Osteoblast (primary cell): ENCODE results near the gene F8A1. TPM values are rescaled to one million over a fixed set of nuclear protein-coding genes. Genes with fewer than 3 reads are reported as not detected.
"Not testable (repeated sequence)": the region's sequence is repeated elsewhere in the genome, so short reads cannot be mapped to it uniquely, and the experiment has no call there.

Source experiments
- DNase-seq: peaks from one replicate; pipeline ENCODE4 v3.0.0; 2011; ENCODE audit warnings: low spot score, mixed read lengths; ENCODE audit not compliant: insufficient read length; ENCODE audit errors: missing footprints
- H2AFZ ChIP-seq: 2 replicates; pipeline ENCODE4 v1.6.0; 2011; ENCODE audit warnings: mild to moderate bottlenecking, low read length
- H3K27ac ChIP-seq: 2 replicates; pipeline ENCODE4 v1.5.1; 2011; ENCODE audit warnings: mild to moderate bottlenecking, low read depth, low read length, moderate library complexity
- H3K27me3 ChIP-seq: 2 replicates; pipeline ENCODE4 v1.6.0; 2012; ENCODE audit warnings: mild to moderate bottlenecking, control low read depth, inconsistent platforms, low read length, moderate library complexity; ENCODE audit not compliant: insufficient read depth
- H3K36me3 ChIP-seq: 2 replicates; pipeline ENCODE4 v1.5.1; 2011; ENCODE audit warnings: mild to moderate bottlenecking, low read length, control low read depth, moderate library complexity; ENCODE audit not compliant: insufficient read depth
- H3K4me1 ChIP-seq: 2 replicates; pipeline ENCODE4 v1.5.1; 2011; ENCODE audit warnings: mild to moderate bottlenecking, low read length, control low read depth, moderate library complexity; ENCODE audit not compliant: insufficient read depth
- H3K4me2 ChIP-seq: 2 replicates; pipeline ENCODE4 v1.6.0; 2011; ENCODE audit warnings: mild to moderate bottlenecking, low read length; ENCODE audit not compliant: insufficient read depth
- H3K4me3 ChIP-seq: fragments of 200-600 bp; sonication (generic); 3 replicates; pipeline ENCODE4 v1.5.1; 2012; ENCODE audit warnings: mild to moderate bottlenecking, low read length, inconsistent platforms; ENCODE audit not compliant: insufficient read depth
- H3K79me2 ChIP-seq: 2 replicates; pipeline ENCODE4 v1.6.0; 2012; ENCODE audit warnings: mild to moderate bottlenecking, low read length, control low read depth, inconsistent platforms; ENCODE audit not compliant: insufficient read depth
- H3K9me3 ChIP-seq: 2 replicates; pipeline ENCODE4 v1.5.1; 2011; ENCODE audit warnings: low read depth, low read length, control low read depth
- H4K20me1 ChIP-seq: 2 replicates; pipeline ENCODE4 v1.6.0; 2012; ENCODE audit warnings: mild to moderate bottlenecking, low read length, control low read depth; ENCODE audit not compliant: insufficient read depth
- small RNA-seq: library from RNA; depleted of rRNA; stranded (forward); fragments of <200 nt; gene quantifications from one replicate; pipeline ENCODE3, GENCODE V24; 2012
- total RNA-seq: library from RNA; depleted of rRNA; stranded (reverse); fragments of >200 nt; gene quantifications from 2 replicates; pipeline ENCODE4 v1.2.3, GENCODE V29; 2012
- TF ChIP-seq, protein P1 (sequence below): IDR thresholded peaks from 2 replicates; pipeline ENCODE4 v1.5.1; 2011; ENCODE audit warnings: mild to moderate bottlenecking, low read depth, low read length, moderate library complexity; ENCODE audit errors: extremely low read depth

The F8A1 gene
- total RNA-seq, 1 donor = 6.5 TPM

DNA sequence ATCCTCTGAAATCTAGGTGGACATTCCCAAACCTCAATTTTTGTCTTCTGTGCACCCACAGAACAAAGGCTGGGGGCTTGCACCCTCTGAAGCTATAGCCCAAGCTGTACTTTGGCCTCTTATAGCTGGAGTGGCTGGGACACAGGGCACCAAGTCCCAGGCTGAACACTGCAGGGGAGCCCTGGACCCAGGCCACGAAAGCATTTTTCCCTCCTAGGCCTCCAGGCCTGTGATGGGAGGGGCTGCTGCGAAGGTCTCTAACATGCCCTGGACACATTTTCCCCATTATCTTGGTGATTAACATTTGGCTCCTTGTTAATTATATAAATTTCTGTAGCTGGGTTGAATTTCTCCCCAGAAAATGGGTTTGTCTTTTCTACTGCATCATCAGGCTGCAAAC is 27.9 kb downstream of the F8A1 start:
- DNase-seq = no peak
- no peaks in the 10 kb centered on the region for H4K20me1 ChIP-seq
- H3K36me3 ChIP-seq = no peaks in the 10 kb centered on the region
- H3K27me3 ChIP-seq = no peaks in the 10 kb centered on the region
- no peak overlapping the region for H3K27ac ChIP-seq
- TF ChIP-seq, protein P1, sequence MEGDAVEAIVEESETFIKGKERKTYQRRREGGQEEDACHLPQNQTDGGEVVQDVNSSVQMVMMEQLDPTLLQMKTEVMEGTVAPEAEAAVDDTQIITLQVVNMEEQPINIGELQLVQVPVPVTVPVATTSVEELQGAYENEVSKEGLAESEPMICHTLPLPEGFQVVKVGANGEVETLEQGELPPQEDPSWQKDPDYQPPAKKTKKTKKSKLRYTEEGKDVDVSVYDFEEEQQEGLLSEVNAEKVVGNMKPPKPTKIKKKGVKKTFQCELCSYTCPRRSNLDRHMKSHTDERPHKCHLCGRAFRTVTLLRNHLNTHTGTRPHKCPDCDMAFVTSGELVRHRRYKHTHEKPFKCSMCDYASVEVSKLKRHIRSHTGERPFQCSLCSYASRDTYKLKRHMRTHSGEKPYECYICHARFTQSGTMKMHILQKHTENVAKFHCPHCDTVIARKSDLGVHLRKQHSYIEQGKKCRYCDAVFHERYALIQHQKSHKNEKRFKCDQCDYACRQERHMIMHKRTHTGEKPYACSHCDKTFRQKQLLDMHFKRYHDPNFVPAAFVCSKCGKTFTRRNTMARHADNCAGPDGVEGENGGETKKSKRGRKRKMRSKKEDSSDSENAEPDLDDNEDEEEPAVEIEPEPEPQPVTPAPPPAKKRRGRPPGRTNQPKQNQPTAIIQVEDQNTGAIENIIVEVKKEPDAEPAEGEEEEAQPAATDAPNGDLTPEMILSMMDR = no peak
- no peak overlapping the region for H3K4me3 ChIP-seq
- H3K79me2 ChIP-seq = no peaks in the 10 kb centered on the region
- H2AFZ ChIP-seq = no peak overlapping the region
- no peak overlapping the region for H3K4me2 ChIP-seq
- no peaks in the 10 kb centered on the region for H3K4me1 ChIP-seq
- no peaks in the 10 kb centered on the region for H3K9me3 ChIP-seq

DNA sequence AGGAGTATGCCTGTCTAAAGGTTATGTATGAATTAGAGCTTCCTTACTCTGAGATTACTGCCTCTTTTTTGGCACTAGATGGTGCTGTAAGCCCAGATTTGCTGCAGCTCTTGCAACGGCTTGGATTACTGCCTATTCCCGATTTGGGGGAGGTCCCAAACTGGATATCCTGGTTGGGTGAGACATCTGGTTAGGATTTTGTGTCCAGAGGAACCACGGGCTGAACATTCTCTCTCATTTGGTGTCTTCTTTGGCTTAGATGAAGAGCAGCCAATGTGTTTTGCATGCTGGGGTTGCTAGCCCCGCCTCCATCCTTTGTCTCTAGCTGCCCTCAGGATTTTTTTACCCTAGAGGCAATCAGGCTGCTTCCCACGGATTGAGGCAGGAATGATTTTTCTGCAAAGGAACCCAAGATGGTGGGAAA is 31.9 kb downstream of the F8A1 start:
- Histone ChIP-seq H3K27me3 (no peaks in the 10 kb centered on the region), H3K4me2 (peak overlapping the region; percentile 32), H3K36me3 (no peaks in the 10 kb centered on the region), H3K79me2 (no peaks in the 10 kb centered on the region), H3K4me3 (peak overlapping the region; percentile 11), H2AFZ (peak overlapping the region; percentile 23), H3K4me1 (no peaks in the 10 kb centered on the region), H4K20me1 (no peaks in the 10 kb centered on the region), H3K9me3 (no peaks in the 10 kb centered on the region), H3K27ac (no peak overlapping the region)
- TF ChIP-seq, protein P1 = peak; percentile 69
- peak; percentile 75 for DNase-seq

DNA sequence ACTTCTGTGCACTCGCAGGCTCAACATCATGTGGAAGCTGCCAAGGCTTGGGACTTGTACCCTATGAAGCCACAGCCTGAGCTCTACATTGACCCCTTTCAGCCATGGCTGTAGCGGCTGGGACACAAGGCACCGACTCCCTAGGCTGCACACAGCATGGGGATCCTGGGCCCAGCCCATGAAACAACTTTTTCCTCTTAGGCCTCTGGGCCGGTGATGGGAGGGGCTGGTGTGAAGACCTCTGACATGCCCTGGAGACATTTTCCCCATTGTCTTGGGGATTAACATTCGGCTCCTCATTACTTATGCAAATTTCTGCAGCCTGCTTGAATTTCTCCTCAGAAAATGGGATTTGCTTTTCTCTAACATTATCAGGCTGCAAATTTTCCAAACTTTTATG is 38.6 kb downstream of the F8A1 start:
- not testable (repeated sequence) for H3K4me3 ChIP-seq, H3K4me2 ChIP-seq, H3K36me3 ChIP-seq, H3K9me3 ChIP-seq, H3K4me1 ChIP-seq, H3K27me3 ChIP-seq, H2AFZ ChIP-seq, H4K20me1 ChIP-seq, DNase-seq, H3K27ac ChIP-seq, H3K79me2 ChIP-seq

Small RNAs within 50 kb of the gene (small RNA-seq; reads per million reads assigned to genes)
- gene MIR1184-1 = not detected

Other genes starting within 250 kb of the F8A1 start
- 0.88 and 13.8 TPM in 2 replicates for gene CTAG2, start 232.8 kb upstream of the F8A1 start, total RNA-seq
- gene GAB3, start 135.3 kb upstream of the F8A1 start, total RNA-seq = 3.2 and 6.9 TPM in 2 replicates
- gene DKC1, start 123.5 kb upstream of the F8A1 start, total RNA-seq = 30.8 and 31.8 TPM in 2 replicates
- gene MPP1, start 80.9 kb upstream of the F8A1 start, total RNA-seq = 14.8 and 17.1 TPM in 2 replicates
- gene SMIM9, start 51.7 kb upstream of the F8A1 start, total RNA-seq = not detected in 2 replicates
- 10.9 and 12.1 TPM in 2 replicates for gene F8, start 136.4 kb downstream of the F8A1 start, total RNA-seq
- gene FUNDC2, start 140.5 kb downstream of the F8A1 start, total RNA-seq = 46.6 and 47.4 TPM in 2 replicates
- gene CMC4, start 184.8 kb downstream of the F8A1 start, total RNA-seq = 13.3 and 17.0 TPM in 2 replicates
- 3.3 and 6.2 TPM in 2 replicates for gene MTCP1, start 184.8 kb downstream of the F8A1 start, total RNA-seq
- 10.1 and 10.6 TPM in 2 replicates for gene BRCC3, start 185.2 kb downstream of the F8A1 start, total RNA-seq